HepG2 (cell line): Measurements from ENCODE around the gene MYOZ1. TPM values are rescaled to one million over a fixed set of nuclear protein-coding genes. Genes with fewer than 3 reads are reported as not detected.

ENCODE experiments used
- ELF3 ChIP-seq: IDR thresholded peaks from 2 replicates; pipeline ENCODE4 v1.6.1; 2016; ENCODE audit warnings: missing genetic modification reagents, missing compliant biosample characterization
- FOSL2 ChIP-seq: sonication (generic); formaldehyde crosslinking; IDR thresholded peaks from 2 replicates; pipeline ENCODE4 v1.4.0; 2020; ENCODE audit warnings: missing genetic modification reagents
- RFXAP ChIP-seq: sonication (generic); formaldehyde crosslinking; IDR thresholded peaks from 2 replicates; pipeline ENCODE4 v1.4.0; 2020; ENCODE audit warnings: missing genetic modification reagents, borderline replicate concordance
- SKI ChIP-seq: fragments of 450-650 bp; IDR thresholded peaks from one replicate; pipeline ENCODE4 v1.6.1; 2018; ENCODE audit warnings: mild to moderate bottlenecking; ENCODE audit not compliant: partially characterized antibody
- SP140L ChIP-seq: sonication (generic); formaldehyde crosslinking; IDR thresholded peaks from 2 replicates; pipeline ENCODE4 v1.4.0; 2020; ENCODE audit warnings: missing genetic modification reagents, borderline replicate concordance
- SP4 ChIP-seq: sonication (generic); formaldehyde crosslinking; IDR thresholded peaks from 2 replicates; pipeline ENCODE4 v1.8.1; 2023; ENCODE audit warnings: mild to moderate bottlenecking, missing genetic modification reagents
- STAG1 ChIP-seq: sonication (generic); formaldehyde crosslinking; IDR thresholded peaks from 2 replicates; pipeline ENCODE4 v1.4.0; 2020; ENCODE audit warnings: missing genetic modification reagents
- TBX3 ChIP-seq: fragments of 450-650 bp; IDR thresholded peaks from 2 replicates; pipeline ENCODE4 v1.6.1; 2017; ENCODE audit warnings: antibody characterized with exemption, mild to moderate bottlenecking, inconsistent platforms, borderline replicate concordance
- ZNF101 ChIP-seq: sonication (generic); formaldehyde crosslinking; IDR thresholded peaks from 2 replicates; pipeline ENCODE4 v1.4.0; 2020; ENCODE audit warnings: mild to moderate bottlenecking, low read depth, missing genetic modification reagents, borderline replicate concordance
- ZNF24 ChIP-seq: fragments of 450-650 bp; IDR thresholded peaks from 2 replicates; pipeline ENCODE4 v1.6.1; 2017; ENCODE audit warnings: antibody characterized with exemption, mild to moderate bottlenecking
- ZNF282 ChIP-seq: fragments of 450-650 bp; IDR thresholded peaks from 2 replicates; pipeline ENCODE4 v1.6.1; 2018; ENCODE audit not compliant: partially characterized antibody
- ZNF570 ChIP-seq: sonication (generic); formaldehyde crosslinking; IDR thresholded peaks from 2 replicates; pipeline ENCODE4 v1.4.0; 2020; ENCODE audit warnings: mild to moderate bottlenecking, missing genetic modification reagents, borderline replicate concordance
- polyA plus RNA-seq, 8 experiments: library from polyadenylated mRNA; depleted of rRNA in 3 of 8; stranded (reverse) in 7 of 8; unstranded in 1 of 8; fragments of >200 nt; fragmentation: Illumina TruSeq in 4 of 8; extraction: Trizol in 4 of 8; gene quantifications; 2 replicates each; pipeline versions ENCODE4 v1.2.1 to v1.2.3, GENCODE V29; 2011 to 2016; ENCODE audit warnings: low read depth in 4 of 8, missing spikeins in 1 of 8, mixed read lengths in 1 of 8; ENCODE audit not compliant: insufficient read depth in 1 of 8
- total RNA-seq, 5 experiments: library from RNA; depleted of rRNA; stranded (reverse); fragments of >200 nt; fragmentation: Illumina TruSeq; extraction: Trizol; gene quantifications; 2 replicates each; pipeline ENCODE4 v1.2.3, GENCODE V29; 2016; ENCODE audit warnings: low read depth in 1 of 5
- TF ChIP-seq, protein P1 (sequence below): IDR thresholded peaks from 2 replicates; pipeline ENCODE4 v1.6.1; 2016; ENCODE audit warnings: missing compliant biosample characterization, missing genetic modification reagents, borderline replicate concordance
- TF ChIP-seq, protein P2 (sequence below): sonication (generic); formaldehyde crosslinking; IDR thresholded peaks from 2 replicates; pipeline ENCODE4 v1.4.0; 2020; ENCODE audit warnings: low read depth, mild to moderate bottlenecking, missing genetic modification reagents
- TF ChIP-seq, protein P3 (sequence below): sonication (generic); formaldehyde crosslinking; IDR thresholded peaks from 2 replicates; pipeline ENCODE4 v1.4.0; 2020; ENCODE audit warnings: missing genetic modification reagents
- TF ChIP-seq, protein P4 (sequence below): sonication (generic); formaldehyde crosslinking; IDR thresholded peaks from 2 replicates; pipeline ENCODE4 v1.4.0; 2020; ENCODE audit warnings: missing genetic modification reagents
- TF ChIP-seq, protein P5 (sequence below): IDR thresholded peaks from 2 replicates; pipeline ENCODE4 v1.6.1; 2012; ENCODE audit warnings: low read length, improper control_type of control experiment
- TF ChIP-seq, protein P6 (sequence below): IDR thresholded peaks from 2 replicates; pipeline ENCODE4 v1.6.1; 2016; ENCODE audit warnings: low read depth, borderline replicate concordance

MYOZ1 gene
- total and polyA plus RNA-seq, 2 of the 13 experiments (the other 11 are each of a cell fraction or from before 2014, with no cell fraction given), result not detected

DNA sequence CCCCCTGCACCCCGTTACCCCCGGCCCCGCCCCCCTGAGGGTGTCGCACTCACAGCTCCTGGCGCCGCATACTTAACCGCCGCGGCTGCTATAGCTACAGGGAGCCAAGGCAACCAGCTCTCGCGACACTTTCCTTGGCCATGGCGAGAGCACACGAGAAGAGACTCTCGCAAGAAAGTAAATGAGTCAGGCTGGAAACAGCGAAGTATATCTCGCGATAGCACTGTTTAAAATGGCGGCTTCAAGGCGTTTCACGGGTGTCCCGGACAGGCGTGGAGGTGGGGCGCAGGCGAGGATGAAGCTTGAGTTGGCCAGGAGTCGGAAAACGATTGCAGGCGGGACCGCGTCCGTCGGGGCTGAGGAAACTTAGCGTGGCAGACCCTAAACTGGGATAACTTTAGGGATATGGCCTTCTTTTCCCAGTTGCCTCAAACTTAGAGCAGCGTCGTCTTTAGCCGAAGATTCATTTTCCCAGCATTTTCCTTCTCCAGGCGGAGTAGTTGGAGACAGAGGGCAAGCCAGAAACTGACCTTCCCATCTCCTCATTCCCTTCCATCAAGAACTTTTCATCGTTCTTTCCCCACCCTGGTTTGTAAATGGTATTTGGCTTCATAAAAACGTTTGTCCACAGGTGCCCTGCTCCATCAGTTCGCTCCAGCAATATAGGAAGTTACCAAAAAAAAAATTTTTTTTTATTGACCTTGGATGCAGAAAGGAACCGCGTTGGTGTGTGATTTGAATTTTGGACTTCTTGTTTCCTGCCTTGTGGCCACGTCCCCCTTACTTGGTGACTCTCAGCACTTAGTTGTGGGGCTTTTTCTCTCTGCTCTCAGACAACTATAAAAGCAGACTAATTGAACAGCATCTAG lies 15.2 kb downstream of the MYOZ1 start (continued):
- no peak for TF ChIP-seq ZNF570
- TF ChIP-seq ZNF282, result no peak
- TF ChIP-seq, protein P1, sequence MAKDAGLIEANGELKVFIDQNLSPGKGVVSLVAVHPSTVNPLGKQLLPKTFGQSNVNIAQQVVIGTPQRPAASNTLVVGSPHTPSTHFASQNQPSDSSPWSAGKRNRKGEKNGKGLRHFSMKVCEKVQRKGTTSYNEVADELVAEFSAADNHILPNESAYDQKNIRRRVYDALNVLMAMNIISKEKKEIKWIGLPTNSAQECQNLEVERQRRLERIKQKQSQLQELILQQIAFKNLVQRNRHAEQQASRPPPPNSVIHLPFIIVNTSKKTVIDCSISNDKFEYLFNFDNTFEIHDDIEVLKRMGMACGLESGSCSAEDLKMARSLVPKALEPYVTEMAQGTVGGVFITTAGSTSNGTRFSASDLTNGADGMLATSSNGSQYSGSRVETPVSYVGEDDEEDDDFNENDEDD, result peak; percentile 40; the same call in 1 of the 2 replicates
- no peak for TF ChIP-seq TBX3
- TF ChIP-seq, protein P2, sequence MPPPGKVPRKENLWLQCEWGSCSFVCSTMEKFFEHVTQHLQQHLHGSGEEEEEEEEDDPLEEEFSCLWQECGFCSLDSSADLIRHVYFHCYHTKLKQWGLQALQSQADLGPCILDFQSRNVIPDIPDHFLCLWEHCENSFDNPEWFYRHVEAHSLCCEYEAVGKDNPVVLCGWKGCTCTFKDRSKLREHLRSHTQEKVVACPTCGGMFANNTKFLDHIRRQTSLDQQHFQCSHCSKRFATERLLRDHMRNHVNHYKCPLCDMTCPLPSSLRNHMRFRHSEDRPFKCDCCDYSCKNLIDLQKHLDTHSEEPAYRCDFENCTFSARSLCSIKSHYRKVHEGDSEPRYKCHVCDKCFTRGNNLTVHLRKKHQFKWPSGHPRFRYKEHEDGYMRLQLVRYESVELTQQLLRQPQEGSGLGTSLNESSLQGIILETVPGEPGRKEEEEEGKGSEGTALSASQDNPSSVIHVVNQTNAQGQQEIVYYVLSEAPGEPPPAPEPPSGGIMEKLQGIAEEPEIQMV (CRISPR knock-in tag), result peak; percentile 58; the same call in 1 of the 2 replicates
- TF ChIP-seq SP140L, result no peak
- TF ChIP-seq, protein P3, sequence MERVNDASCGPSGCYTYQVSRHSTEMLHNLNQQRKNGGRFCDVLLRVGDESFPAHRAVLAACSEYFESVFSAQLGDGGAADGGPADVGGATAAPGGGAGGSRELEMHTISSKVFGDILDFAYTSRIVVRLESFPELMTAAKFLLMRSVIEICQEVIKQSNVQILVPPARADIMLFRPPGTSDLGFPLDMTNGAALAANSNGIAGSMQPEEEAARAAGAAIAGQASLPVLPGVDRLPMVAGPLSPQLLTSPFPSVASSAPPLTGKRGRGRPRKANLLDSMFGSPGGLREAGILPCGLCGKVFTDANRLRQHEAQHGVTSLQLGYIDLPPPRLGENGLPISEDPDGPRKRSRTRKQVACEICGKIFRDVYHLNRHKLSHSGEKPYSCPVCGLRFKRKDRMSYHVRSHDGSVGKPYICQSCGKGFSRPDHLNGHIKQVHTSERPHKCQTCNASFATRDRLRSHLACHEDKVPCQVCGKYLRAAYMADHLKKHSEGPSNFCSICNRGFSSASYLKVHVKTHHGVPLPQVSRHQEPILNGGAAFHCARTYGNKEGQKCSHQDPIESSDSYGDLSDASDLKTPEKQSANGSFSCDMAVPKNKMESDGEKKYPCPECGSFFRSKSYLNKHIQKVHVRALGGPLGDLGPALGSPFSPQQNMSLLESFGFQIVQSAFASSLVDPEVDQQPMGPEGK (CRISPR knock-in tag), result no peak
- no peak for TF ChIP-seq ZNF24
- TF ChIP-seq, protein P4, sequence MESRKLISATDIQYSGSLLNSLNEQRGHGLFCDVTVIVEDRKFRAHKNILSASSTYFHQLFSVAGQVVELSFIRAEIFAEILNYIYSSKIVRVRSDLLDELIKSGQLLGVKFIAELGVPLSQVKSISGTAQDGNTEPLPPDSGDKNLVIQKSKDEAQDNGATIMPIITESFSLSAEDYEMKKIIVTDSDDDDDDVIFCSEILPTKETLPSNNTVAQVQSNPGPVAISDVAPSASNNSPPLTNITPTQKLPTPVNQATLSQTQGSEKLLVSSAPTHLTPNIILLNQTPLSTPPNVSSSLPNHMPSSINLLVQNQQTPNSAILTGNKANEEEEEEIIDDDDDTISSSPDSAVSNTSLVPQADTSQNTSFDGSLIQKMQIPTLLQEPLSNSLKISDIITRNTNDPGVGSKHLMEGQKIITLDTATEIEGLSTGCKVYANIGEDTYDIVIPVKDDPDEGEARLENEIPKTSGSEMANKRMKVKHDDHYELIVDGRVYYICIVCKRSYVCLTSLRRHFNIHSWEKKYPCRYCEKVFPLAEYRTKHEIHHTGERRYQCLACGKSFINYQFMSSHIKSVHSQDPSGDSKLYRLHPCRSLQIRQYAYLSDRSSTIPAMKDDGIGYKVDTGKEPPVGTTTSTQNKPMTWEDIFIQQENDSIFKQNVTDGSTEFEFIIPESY, result no peak
- TF ChIP-seq STAG1 (CRISPR knock-in tag), result no peak
- TF ChIP-seq ZNF101 (CRISPR knock-in tag), result no peak
- TF ChIP-seq FOSL2 (CRISPR knock-in tag), result peak; percentile 89
- TF ChIP-seq RFXAP (CRISPR knock-in tag), result no peak
- TF ChIP-seq, protein P5, sequence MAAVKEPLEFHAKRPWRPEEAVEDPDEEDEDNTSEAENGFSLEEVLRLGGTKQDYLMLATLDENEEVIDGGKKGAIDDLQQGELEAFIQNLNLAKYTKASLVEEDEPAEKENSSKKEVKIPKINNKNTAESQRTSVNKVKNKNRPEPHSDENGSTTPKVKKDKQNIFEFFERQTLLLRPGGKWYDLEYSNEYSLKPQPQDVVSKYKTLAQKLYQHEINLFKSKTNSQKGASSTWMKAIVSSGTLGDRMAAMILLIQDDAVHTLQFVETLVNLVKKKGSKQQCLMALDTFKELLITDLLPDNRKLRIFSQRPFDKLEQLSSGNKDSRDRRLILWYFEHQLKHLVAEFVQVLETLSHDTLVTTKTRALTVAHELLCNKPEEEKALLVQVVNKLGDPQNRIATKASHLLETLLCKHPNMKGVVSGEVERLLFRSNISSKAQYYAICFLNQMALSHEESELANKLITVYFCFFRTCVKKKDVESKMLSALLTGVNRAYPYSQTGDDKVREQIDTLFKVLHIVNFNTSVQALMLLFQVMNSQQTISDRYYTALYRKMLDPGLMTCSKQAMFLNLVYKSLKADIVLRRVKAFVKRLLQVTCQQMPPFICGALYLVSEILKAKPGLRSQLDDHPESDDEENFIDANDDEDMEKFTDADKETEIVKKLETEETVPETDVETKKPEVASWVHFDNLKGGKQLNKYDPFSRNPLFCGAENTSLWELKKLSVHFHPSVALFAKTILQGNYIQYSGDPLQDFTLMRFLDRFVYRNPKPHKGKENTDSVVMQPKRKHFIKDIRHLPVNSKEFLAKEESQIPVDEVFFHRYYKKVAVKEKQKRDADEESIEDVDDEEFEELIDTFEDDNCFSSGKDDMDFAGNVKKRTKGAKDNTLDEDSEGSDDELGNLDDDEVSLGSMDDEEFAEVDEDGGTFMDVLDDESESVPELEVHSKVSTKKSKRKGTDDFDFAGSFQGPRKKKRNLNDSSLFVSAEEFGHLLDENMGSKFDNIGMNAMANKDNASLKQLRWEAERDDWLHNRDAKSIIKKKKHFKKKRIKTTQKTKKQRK, result no peak
- TF ChIP-seq ELF3 (CRISPR knock-in tag), result no peak
- TF ChIP-seq SP4 (CRISPR knock-in tag), result no peak; the same call in 1 of the 2 replicates
- TF ChIP-seq SKI, result no peak
- TF ChIP-seq, protein P6, sequence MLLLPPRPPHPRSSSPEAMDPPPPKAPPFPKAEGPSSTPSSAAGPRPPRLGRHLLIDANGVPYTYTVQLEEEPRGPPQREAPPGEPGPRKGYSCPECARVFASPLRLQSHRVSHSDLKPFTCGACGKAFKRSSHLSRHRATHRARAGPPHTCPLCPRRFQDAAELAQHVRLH (CRISPR knock-in tag), result peak; percentile 45; the same call in 1 of the 2 replicates
